ENCODE measurements around the gene CNIH1.

CNIH1 gene

GRCh38 chr14:54440873-54441868 lies at the start of gene CNIH1:
Gene CNIH1 (minus strand): TSS chr14:54441374. CDS start chr14:54441327, 47 bp downstream.
- peak; percentile 85 for DNase-seq (ENCODE audit: low read depth, low spot score)

DNA sequence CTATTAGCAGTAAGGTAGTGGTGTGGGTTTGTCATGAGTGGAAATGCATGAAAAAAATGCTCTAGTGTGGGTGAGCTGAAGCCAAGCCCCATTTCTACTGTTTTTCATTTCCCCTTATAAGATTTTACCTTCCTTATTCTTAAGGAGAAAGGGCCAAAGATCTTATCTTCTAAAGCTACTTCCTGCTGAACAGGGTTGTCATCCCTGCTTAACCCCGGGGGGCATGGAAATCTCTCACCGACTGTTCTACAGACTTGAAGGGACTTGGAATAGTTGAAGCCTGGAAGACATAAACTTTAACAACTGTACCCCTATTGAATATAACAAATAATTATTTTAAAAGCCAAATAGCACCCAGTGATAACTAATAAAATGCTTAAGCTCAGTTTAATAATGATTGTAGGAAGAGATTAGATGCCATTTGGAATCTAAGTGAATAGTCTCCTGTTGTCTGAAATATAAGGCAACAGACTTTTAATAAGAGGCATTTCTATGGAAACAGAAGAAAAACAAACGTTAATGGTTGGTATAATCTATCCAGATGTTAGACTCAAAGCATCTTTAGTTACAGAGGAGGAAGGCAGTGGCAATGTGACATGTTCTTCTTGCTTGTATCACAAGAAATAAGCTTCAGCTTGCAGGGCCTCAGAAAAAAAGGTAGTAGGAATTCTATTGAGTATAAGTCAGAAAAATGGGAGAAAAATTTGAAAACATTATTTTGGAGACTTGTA lies 49.4 kb upstream of the CNIH1 start:
- DNase-seq (ENCODE audit: low read depth, low spot score), result no peak

DNA sequence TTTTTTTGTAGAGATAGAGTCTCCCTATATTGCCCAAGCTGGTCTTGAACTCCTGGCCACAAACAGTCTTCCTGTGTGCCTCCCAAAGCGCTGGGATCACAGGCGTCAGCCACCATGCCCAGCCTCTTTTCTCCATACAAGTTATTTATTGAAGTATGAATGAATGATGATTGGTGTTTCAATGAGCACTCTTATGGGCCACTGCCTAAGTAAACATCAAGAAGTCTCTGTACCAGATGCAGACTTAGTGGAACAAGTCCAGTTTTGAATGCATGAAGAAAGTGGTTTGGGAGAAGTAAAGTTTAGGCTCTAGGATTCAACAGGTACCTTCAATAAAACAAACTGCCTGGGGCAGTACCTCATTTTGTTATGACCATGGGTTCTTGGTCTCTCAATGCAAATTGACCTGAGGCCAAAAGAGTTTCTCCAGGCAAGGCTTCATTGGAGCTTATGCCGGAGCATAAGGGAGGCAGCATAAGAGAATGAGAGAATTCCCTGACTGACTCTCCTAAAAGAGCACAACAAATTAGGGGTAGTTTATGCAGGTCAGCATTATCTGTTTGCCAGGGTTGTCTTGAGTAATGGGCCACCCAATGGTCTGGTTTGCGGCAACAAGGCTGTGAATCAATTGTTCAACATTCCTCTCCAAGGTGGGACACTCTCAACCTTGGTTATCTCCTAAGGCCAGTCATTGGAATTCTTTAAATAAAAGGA lies 48.7 kb upstream of the CNIH1 start:
- DNase-seq (ENCODE audit: low read depth, low spot score), result no peak

DNA sequence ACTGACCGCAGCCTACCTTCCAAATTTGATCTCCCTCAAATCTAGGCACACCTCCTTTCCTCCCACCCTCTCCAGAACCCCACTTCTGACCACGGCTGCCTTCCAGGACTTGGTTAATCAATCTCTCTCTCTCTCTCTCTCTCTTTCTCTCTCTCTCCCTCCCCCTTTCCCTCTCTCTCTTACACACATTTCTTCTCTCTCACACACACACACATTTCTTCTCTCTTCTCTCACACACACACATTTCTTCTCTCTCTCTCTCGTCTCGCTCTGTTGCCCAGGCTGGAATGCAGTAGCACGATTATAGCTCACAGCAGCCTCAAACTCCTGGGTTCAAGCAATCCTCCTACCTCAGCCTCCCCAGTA lies 48.1 kb upstream of the CNIH1 start:
- no peak for DNase-seq (ENCODE audit: low read depth, low spot score)

DNA sequence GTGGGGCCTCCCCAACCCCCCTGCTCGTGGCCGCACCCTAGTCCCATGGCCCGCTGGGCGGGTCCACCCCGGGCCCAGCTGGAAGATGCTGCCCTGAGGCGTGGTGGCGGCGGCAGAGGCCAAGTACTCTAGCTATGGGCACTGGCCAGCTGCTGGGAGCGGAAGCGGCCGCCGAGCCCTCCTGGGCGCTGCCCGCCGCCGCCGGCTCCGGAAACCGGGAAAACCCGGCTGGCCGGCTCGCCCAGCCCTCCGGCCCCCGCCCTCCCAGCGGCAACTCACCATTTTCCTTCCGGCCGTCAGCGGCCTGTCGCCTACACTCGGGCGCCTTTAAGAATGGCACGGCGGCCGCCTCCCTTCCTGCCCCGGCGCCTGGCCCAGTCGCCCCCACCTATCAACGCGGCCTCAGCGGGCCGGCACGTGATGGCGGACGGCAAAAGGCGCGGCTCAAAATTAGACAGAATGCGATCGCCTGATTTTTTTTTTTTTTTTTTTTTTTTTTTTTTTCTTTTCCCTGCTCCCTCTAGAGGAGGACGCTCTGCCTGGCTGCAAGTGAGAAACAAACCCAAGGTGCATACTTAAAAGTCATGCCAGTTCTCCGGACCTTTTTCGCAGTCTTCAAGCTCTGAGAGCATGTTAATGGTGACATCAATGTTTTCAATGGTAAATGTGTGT lies 47.6 kb upstream of the CNIH1 start, which contains the start of gene GMFB:
Gene GMFB, minus strand, starts transcription at position 335 of the 672 bp plus-strand sequence. Its CDS starts 53 bp downstream, at position 282.
- DNase-seq (ENCODE audit: low read depth, low spot score), result peak; percentile 76

DNA sequence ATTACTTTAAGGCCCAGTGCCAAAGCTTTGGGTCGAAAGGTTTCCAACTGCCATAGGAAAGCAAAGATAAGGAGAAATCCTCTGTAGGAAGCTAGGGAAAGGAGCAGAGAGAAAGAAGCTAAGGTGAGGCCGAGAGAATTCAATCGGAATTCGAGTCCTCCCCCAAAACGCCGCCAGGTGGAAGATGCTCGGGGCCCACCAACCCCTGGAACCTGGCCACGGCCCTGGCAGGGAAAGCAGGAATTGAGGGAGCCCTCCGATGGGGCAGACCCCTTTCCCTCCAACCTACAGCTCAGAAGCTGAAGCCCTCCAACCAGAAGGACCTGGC lies 47.1 kb upstream of the CNIH1 start:
- DNase-seq (ENCODE audit: low read depth, low spot score), result peak; percentile 4

DNA sequence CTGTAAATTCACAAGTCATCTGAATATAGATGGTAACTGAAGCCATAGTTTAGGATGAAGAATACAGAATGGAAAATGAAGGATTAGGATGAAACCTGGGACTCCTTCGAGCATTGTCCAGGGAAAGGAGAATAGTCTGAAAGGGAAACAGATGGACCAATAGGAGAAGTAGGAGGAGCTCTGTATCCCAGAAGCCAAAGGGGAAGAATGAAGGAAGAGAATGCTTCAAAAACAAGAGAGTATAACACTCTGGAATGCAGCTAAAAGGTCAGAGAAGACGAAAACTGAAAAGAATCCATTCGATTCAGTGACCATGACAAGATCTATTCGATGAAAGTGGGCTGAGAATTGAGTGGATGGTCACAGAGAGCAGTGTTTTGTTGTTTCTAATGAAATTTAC lies 46.6 kb upstream of the CNIH1 start:
- DNase-seq (ENCODE audit: low read depth, low spot score), result no peak

GRCh38 chr14:54486685-54487084 lies 45.5 kb upstream of the CNIH1 start:
- DNase-seq (ENCODE audit: low read depth, low spot score), result no peak

- no peak for DNase-seq (ENCODE audit: low read depth, low spot score)
Observed at GRCh38 chr14:54483846-54484245, 42.7 kb upstream of the CNIH1 start.

- DNase-seq (ENCODE audit: low read depth, low spot score), result no peak
Observed at GRCh38 chr14:54483073-54483745, 42.0 kb upstream of the CNIH1 start.

DNA sequence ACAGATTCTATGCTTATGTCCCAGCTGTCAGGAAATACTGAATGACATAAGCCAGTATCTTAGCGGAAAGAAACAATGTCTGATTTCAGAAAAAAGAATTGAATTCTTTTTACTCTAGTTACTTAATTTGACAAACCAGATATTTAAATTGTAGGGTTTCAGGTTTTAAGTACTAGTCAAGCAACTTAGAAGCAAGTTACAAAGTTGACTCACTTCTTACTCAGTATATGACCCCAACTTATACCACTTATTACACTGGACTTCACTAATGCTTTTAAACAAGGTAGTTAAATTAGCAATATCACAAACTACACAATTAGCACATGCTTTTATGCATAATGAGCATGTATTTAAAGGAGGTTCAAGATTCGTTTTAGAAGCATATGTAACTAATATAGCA lies 40.5 kb upstream of the CNIH1 start:
- DNase-seq (ENCODE audit: low read depth, low spot score), result no peak

DNA sequence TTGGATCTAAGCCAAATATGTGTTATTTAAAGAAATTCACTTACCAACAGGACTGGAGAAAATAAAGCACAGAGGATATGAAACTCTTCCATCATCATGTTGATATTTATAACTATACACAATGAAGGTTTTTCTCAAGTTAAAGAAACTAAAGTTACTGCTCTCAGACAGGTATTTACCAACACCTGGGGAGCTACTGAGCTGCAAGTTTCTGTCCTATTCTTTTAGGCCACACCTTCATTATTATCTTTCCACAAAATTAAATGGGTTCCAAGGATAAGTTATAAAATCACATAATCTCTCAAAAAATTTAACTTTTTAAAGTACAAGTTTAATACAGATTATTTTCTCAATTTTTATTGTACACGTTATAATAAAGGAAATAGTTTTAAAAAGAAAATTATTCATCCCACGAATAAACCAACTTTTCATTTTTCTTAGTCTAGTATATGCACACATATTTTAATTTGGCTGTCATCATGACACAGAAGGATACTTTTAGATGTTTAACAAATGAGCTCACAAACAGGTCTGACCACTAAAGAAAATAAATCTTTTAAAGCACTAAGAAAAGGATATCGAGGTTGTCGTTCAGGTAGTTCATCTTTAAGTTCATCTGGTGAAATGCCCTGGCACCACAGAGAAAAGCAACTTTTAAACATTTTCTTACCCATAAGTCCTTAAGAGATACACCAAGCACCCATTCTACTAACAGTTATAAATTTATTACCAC lies 39.8 kb upstream of the CNIH1 start:
- DNase-seq (ENCODE audit: low read depth, low spot score), result no peak

DNA sequence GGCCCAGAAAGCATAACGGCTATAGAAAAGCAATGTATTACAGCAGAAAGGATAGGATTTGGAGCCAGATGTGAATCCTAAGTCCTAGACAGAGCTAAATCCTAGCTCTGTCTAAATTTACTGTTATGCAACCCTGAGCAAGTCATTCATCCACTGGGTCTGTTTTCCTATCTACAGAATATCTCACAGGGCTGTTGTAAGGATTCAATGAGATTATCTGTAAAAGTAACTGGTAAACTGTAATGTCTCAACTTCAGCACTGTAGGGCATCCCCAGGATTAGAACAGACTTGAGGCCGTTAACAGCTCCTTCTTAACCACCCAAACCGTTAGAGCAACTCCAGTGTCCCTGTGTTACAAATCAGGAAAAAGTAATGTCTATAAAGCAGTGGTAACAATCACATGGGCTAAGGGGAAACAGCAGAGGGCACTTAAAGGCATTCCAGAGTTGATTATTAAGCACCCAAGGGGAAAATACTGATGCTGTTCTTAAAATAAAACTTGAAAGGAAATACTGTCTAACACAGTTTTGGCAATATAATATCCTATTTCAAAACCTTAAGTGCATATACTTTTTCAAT lies 37.6 kb upstream of the CNIH1 start:
- no peak for DNase-seq (ENCODE audit: low read depth, low spot score)

DNA sequence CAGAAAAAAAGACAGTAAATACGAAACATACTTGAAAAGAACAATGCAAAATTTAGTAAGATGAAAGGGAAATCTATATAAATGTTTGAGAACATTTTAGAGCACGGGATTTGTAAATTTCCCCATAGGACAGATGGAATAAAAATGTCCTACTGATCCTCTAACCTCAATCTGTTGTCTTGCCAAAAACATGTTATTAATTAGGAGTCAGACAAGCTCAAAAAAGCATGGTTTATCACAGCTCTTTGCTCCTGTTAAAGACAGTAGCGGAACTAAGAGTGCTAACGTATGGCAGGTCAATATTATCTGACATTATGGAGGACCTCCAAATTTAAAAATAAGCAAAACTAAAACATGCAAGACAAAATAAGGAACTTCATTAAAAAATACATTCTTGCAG lies 34.7 kb upstream of the CNIH1 start:
- no peak for DNase-seq (ENCODE audit: low read depth, low spot score)

GRCh38 chr14:54475187-54475899 lies 34.2 kb upstream of the CNIH1 start:
- no peak for DNase-seq (ENCODE audit: low read depth, low spot score)

GRCh38 chr14:54474232-54474793 lies 33.1 kb upstream of the CNIH1 start:
- no peak for DNase-seq (ENCODE audit: low read depth, low spot score)

- DNase-seq (ENCODE audit: low read depth, low spot score), result no peak
Observed at GRCh38 chr14:54472315-54472714, 31.1 kb upstream of the CNIH1 start.

GRCh38 chr14:54471641-54472040 lies 30.5 kb upstream of the CNIH1 start:
- no peak for DNase-seq (ENCODE audit: low read depth, low spot score)

- DNase-seq (ENCODE audit: low read depth, low spot score), result no peak
Observed at GRCh38 chr14:54470701-54471100, 29.5 kb upstream of the CNIH1 start.
